Sigmoid colon (tissue), 4 donors: ENCODE results near the gene NOL9.

Source experiments
- CTCF ChIP-seq, 4 experiments: fragments of 450-650 bp in 3 of 4; fragments of 200-600 bp in 1 of 4; IDR thresholded peaks; one replicate each; pipeline ENCODE4 v1.5.1; 2016 to 2019; ENCODE audit warnings: antibody characterized with exemption in 4 of 4, mild to moderate bottlenecking in 3 of 4, moderate library complexity in 2 of 4
- EP300 ChIP-seq, 4 donors: sonication (generic); formaldehyde crosslinking; IDR thresholded peaks; one replicate each; pipeline ENCODE4 v1.6.1; 2017; ENCODE audit warnings: antibody characterized with exemption in 4 of 4
- POLR2A ChIP-seq, 2 donors: fragments of 450-650 bp; IDR thresholded peaks; one replicate each; pipeline ENCODE4 v1.6.1; 2016; ENCODE audit warnings: antibody characterized with exemption in 2 of 2, mild to moderate bottlenecking in 2 of 2, moderate library complexity in 2 of 2
- POLR2AphosphoS5 ChIP-seq, 4 donors: sonication (generic); formaldehyde crosslinking; IDR thresholded peaks; one replicate each; pipeline ENCODE4 v1.6.1; 2017; ENCODE audit warnings: antibody characterized with exemption in 4 of 4

GRCh38 chr1:6594977-6595740 lies 40.8 kb upstream of the NOL9 start:
- TF ChIP-seq POLR2AphosphoS5 (IDR thresholded peaks at IDR 0.05) (no peak), CTCF (IDR thresholded peaks at IDR 0.05) (no peak), POLR2A (IDR thresholded peaks at IDR 0.05) (no peak), EP300 (IDR thresholded peaks at IDR 0.05) (no peak)
